PFSK-1 (cell line): ENCODE measurements around the gene ZFYVE9.

Experiments
- FOXP2 ChIP-seq: optimal IDR thresholded peaks from 2 replicates; pipeline ENCODE3; 2011; ENCODE audit warnings: borderline replicate concordance, control low read depth, inconsistent platforms; ENCODE audit not compliant: insufficient read depth; ENCODE audit errors: extremely low read length, extremely low read depth
- POLR2AphosphoS5 ChIP-seq: IDR thresholded peaks from 2 replicates; pipeline ENCODE4 v1.6.1; 2012; ENCODE audit warnings: low read depth, mild to moderate bottlenecking, control low read depth, low read length, moderate library complexity
- REST ChIP-seq, 2 experiments: IDR thresholded peaks; 2 replicates each; pipeline versions ENCODE4 v1.6.1 to v1.8.0; 2011 to 2012; ENCODE audit warnings: low read depth in 2 of 2, low read length in 2 of 2, control low read depth in 1 of 2, inconsistent platforms in 1 of 2, mild to moderate bottlenecking in 1 of 2, moderate library complexity in 1 of 2; ENCODE audit not compliant: insufficient read depth in 1 of 2
- SIN3A ChIP-seq: IDR thresholded peaks from 2 replicates; pipeline ENCODE4 v1.6.1; 2012; ENCODE audit warnings: mild to moderate bottlenecking, low read length, moderate library complexity, borderline replicate concordance; ENCODE audit not compliant: insufficient read depth
- TAF1 ChIP-seq: IDR thresholded peaks from 2 replicates; pipeline ENCODE4 v1.6.1; 2012; ENCODE audit warnings: low read length, control low read depth, borderline replicate concordance; ENCODE audit not compliant: insufficient read depth

Gene ZFYVE9

DNA sequence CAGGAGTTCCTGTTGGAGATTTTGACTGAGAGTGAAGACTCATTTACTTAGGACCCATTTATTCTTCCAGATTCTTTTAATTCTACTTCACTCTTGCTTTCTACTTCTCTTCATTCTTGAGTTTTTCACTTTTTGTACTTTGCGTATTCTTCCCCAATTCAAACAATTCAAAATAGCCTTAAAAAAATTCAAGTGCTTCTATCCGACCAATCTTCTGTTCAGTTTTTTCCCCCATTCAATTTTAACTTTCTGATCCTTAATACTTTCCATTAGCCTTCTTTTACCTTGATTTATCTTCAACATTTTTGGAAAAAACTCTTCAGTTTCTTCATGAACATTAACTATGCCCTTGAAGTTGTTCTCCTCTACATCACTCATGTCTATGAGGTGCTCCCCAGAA, 21.1 kb downstream of the ZFYVE9 start:
- TF ChIP-seq REST (IDR thresholded peaks at IDR 0.05; ENCODE audit: insufficient read depth in 1 of 2, low read depth in 2 of 2, low read length in 2 of 2) (no peak), TAF1 (no peak), SIN3A (no peak), POLR2AphosphoS5 (no peak), FOXP2 (no peak)

GRCh38 chr1:52164604-52165003, 22.7 kb downstream of the ZFYVE9 start:
- TF ChIP-seq TAF1 (no peak), POLR2AphosphoS5 (no peak), SIN3A (no peak), REST (IDR thresholded peaks at IDR 0.05; ENCODE audit: insufficient read depth in 1 of 2, low read depth in 2 of 2, low read length in 2 of 2) (no peak), FOXP2 (no peak)

DNA sequence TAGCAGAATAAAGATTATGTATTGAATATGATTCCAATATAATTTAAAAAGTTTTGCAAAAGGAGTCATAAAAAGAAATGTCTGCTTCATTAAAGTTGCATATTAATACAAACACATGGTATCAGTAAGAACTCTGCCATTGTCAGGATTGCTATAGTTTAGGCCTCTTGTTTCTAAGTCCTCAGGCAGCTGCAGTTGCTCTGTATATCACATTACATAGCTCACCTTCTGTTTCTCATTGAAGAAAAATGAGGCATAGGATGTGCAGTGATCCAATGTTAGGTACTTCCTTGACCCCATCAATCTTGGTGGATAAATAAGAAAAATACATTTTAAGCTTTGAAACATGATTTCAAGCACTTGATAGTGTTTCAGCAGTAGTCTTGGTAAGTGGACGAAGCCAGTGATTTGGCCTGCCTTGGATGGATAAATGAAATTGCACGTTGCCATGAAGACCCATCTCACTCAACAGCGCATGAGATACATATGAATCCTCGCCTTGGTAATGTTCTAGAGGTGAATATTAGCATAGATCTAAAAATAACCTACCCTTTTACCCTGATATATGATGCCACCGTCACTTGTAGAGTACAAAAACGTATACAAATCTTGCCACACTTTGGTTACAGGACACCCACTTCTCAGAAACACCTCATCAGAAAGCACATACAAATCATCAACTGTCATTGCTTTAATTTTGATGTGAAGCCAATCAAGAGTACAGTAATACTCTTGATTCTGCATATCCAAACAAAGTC, 25.3 kb downstream of the ZFYVE9 start:
- TF ChIP-seq REST (IDR thresholded peaks at IDR 0.05; ENCODE audit: insufficient read depth in 1 of 2, low read depth in 2 of 2, low read length in 2 of 2) (no peak), SIN3A (no peak), TAF1 (no peak), POLR2AphosphoS5 (no peak), FOXP2 (no peak)

DNA sequence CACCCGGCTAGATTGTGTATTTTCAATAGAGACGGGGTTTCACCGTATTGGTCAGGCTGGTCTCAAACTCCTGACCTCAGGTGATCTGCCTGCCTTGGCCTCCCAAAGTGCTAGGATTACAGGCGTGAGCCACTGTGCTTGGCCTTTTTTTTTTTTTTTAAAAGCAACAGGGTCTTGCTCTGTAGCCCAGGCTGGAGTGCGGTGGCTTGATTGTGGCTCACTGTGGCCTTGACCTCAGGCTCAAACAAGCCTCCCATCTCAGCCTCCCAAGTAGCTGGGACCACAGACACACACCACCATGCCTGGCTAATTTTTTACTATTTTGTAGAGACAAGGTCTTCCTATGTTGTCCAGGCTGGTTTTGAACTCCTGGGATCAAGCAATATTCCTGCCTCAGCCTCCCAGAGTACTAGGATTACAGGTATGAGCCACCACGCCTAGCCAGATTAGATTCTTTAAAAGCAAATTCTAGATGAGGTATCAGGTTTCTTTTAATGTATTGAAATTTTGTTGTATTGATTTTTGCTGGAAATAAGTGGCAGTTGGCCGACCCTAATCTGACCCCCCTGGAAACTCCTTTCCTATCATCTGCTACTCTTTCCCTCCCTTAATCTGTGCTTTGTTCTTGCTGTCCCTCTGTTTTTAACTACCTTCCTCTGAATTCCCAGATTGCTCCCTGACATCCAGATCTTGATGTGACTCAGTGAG, 26.6 kb downstream of the ZFYVE9 start:
- TF ChIP-seq FOXP2, result no peak
- TF ChIP-seq POLR2AphosphoS5, result no peak
- no peak for TF ChIP-seq REST (IDR thresholded peaks at IDR 0.05; ENCODE audit: insufficient read depth in 1 of 2, low read depth in 2 of 2, low read length in 2 of 2)
- TF ChIP-seq SIN3A, result no peak
- TF ChIP-seq TAF1, result no peak
